Mucosa of descending colon (tissue), 3 donors: ENCODE results near the gene TSGA10. TPM values are rescaled to one million over a fixed set of nuclear protein-coding genes. Genes with fewer than 3 reads are reported as not detected.
A peak's percentile ranks its signal among the peaks of the same experiment; 100 is the strongest.
"Not testable (repeated sequence)": the region's sequence is repeated elsewhere in the genome, so short reads cannot be mapped to it uniquely, and the experiment has no call there.

Experiments
- ATAC-seq: fragments of 200-7000 bp; cut with Tn5 transposase; one replicate; pipeline ENCODE4 v1.9.1; 2020; ENCODE audit warnings: mild to moderate bottlenecking, moderate library complexity
- DNase-seq, 3 donors: peaks; one replicate each; pipeline ENCODE4 v3.0.0-alpha.2; 2020
- H3K36me3 ChIP-seq: fragments of 200-600 bp; one replicate; pipeline ENCODE4 v1.8.0; 2021; ENCODE audit warnings: low read depth, mild to moderate bottlenecking
- H3K4me1 ChIP-seq: fragments of 200-600 bp; one replicate; pipeline ENCODE4 v1.8.0; 2021; ENCODE audit warnings: low read depth, mild to moderate bottlenecking
- H3K4me3 ChIP-seq: fragments of 200-600 bp; one replicate; pipeline ENCODE4 v1.8.0; 2021; ENCODE audit warnings: mild to moderate bottlenecking
- H3K9me3 ChIP-seq: fragments of 200-600 bp; one replicate; pipeline ENCODE4 v1.8.0; 2021; ENCODE audit warnings: mild to moderate bottlenecking
- CTCF ChIP-seq: fragments of 200-600 bp; IDR thresholded peaks from one replicate; pipeline ENCODE4 v1.8.0; 2022; ENCODE audit warnings: antibody characterized with exemption, mild to moderate bottlenecking
- intact Hi-C, 2 donors: fragments of 100-400 bp; cut with DNase I in 1 of 2; cut with micrococcal nuclease in 1 of 2; formaldehyde crosslinking; loops; one replicate each; pipeline versions ENCODE4 v1.11.0 to v1.11.1; 2022; cut with DNase I, micrococcal nuclease
- long read RNA-seq, 2 donors: library from polyadenylated mRNA; unstranded; transcript quantifications; one replicate each; pipeline ENCODE4 v2.0.0, GENCODE V29; 2019 to 2021
- total RNA-seq, 3 donors: library from RNA; stranded (reverse); fragmentation: NEBNext Ultra II Directional in 2 of 3; extraction: Animal tissue kit (Norgen Biotek cat#: 25700) in 2 of 3; gene quantifications; one replicate each; pipeline versions ENCODE4 v1.2.1 to v1.2.4, GENCODE V29; 2021 to 2023
- donor health status: DM: no; HTN: no; CAD: no; lungs with moderate emphysema.
- donor health status: DM: no; HTN: no; CAD: no.
- donor health status: DM: no; HTN: yes; CAD: no.

Gene TSGA10
- total RNA-seq, result 1 to 10 TPM; 6.6 to 8.8 (median 7.8) TPM
- long read RNA-seq, donor 1, partial matches to known transcripts, result 0 of 2 reads
- long read RNA-seq, donor 1, other reads (novel, unspliced or antisense), result 2 of 2 reads
- long read RNA-seq, donor 2, partial matches to known transcripts, result 1 of 7 reads
- long read RNA-seq, donor 2, other reads (novel, unspliced or antisense), result 5 of 7 reads

DNA sequence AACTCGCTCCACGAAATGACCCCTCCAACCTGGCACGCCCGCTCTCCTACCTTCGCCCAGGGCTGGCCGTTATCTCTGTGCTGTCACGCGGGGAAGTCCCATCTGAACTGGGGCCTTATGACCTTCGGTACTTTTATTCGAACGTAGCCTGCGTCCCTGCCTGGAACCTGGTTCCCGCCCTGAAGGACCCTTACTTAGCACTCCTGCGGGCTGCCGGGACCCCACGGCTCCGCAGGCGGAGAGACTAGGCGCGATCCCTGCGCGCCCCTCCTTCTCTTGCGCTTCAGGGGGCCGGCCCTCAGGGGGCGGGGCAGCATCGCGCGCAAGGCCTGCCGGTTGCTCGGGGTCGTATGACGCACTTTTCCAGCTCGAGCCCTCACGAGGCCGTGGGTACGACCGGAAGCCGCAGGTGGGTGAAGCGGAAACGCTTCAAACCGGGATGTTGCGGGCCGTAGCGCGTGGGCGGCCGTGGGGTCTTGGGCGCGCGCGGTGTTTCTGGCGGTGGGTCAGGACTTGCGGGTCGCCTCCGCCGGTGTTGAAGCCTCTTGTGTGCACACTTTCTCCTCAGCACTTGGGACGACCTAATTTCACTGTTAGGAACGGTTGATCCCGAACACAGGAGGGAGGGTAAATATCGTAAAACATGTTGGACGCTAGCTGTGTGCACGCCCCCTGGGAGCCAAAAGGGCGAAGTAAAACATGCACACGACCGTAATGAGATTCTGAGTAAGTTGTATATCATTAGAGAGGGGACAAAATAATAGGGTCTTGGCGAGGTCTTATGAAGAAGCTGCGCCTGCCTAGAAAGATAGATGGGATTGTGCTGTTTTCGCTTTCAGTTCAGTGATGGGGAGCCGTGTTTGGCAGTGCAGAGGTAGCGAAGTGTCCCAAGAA lies at the start of gene TSGA10, which contains the start of gene LIPT1:
Gene TSGA10, minus strand, starts transcription at position 300 of the 894 bp plus-strand sequence. CDS start 45,503 bp downstream, outside the sequence.
Gene LIPT1, plus strand, starts transcription at position 325 of the 894 bp plus-strand sequence. CDS start 6,991 bp downstream, outside the sequence.
- DNase-seq (peak; percentile 93 to 97 (median 93)), ATAC-seq (peak; percentile 99)
- H3K4me1 ChIP-seq, result peaks cover 13% of the 10 kb centered on the region
- no peaks in the 10 kb centered on the region for H3K9me3 ChIP-seq
- no peaks in the 10 kb centered on the region for H3K36me3 ChIP-seq
- peak within 1 kb of the TSS; percentile 38 for H3K4me3 ChIP-seq
- TF ChIP-seq CTCF, result no peak
- intact Hi-C loops, result no loop called here

- no peak overlapping the region for H3K4me3 ChIP-seq
- no peaks in the 10 kb centered on the region for H3K36me3 ChIP-seq
- H3K9me3 ChIP-seq, result peaks cover 10% of the 10 kb centered on the region
- intact Hi-C loops, result no loop called here
- no peak for ATAC-seq
- no peak for DNase-seq
- no peaks in the 10 kb centered on the region for H3K4me1 ChIP-seq
- TF ChIP-seq CTCF, result no peak
Measured at GRCh38 chr2:99201959-99202678, 47.4 kb upstream of the TSGA10 start.

DNA sequence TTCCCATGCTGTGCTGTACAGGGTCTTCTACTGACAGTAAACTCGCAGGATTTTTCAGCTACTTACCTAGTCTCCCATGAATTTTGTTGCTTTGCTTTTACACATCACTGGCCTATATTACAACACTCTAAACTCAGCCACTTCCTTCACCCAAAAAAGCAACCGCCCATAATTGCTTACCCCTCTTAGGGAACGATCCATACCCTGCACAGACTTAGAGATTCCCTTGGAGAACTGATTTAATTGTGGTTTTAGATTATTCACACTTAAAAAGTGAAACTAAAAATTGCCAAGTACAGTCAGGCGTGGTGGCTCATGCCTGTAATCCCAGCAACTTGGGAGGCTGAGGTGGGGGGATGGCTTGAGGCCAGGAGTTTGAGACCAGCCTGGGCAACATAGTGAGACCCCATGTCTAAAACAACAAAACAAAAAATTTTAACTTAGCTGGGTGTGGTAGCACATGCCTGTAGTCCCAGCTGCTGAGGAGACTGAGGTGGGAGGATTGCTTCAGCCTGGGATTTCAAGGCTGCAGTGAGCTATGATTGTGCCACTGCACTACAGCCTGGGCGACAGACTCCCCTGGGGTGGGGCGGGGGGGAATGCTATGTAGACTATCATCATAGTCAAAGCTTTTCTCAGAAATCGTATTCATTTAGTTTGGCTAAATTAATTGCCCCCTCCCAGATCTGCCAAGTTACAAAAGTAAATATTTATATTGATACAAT lies 45.5 kb upstream of the TSGA10 start:
- DNase-seq (no peak), ATAC-seq (no peak)
- no peak for TF ChIP-seq CTCF
- Histone ChIP-seq H3K4me1 (no peaks in the 10 kb centered on the region), H3K4me3 (no peak overlapping the region), H3K9me3 (peaks cover 3% of the 10 kb centered on the region), H3K36me3 (peaks cover 6% of the 10 kb centered on the region)
- intact Hi-C loops, result no loop called here

DNA sequence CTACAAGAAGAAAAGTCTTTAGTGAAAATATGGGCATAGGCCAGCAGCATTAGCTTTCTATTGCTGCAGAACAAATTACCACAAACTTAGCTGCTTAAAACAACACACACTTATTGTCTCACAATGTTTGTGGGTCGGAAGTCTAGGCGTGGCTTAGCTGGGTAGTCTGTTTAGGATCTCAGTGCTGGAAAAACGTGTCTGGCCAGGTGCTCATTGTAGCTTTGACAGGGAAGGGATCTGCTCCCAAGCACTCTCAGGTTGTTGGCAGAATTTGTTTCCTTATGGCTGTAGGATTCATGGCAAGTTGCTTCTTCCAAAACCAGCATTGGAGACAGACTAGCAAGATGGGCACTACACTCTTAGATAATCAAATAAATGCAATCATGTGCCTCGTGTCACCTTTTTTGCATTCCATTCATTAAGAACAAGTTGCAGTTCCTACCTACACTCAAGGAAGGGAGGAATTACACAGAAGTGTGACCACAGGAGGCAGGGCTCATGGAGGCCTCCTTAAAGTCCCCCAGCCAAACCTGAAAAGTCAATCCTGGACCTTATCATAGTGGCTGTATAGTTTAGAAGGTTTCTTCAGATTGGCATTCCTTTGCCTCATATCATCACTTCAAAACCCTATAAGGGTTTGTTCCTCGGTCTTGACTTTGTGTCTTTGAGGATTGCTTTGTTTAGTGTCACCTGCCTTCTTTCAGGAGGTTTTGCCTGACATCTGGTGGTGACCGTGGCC lies 43.5 kb upstream of the TSGA10 start:
- no peak overlapping the region for H3K4me3 ChIP-seq
- peak; percentile 72 for ATAC-seq
- no peak for TF ChIP-seq CTCF
- no peaks in the 10 kb centered on the region for H3K4me1 ChIP-seq
- intact Hi-C loops, result no loop called here
- H3K9me3 ChIP-seq, result no peaks in the 10 kb centered on the region
- H3K36me3 ChIP-seq, result peaks cover 6% of the 10 kb centered on the region
- peak in 1 of 3 donors; percentile 58 for DNase-seq

DNA sequence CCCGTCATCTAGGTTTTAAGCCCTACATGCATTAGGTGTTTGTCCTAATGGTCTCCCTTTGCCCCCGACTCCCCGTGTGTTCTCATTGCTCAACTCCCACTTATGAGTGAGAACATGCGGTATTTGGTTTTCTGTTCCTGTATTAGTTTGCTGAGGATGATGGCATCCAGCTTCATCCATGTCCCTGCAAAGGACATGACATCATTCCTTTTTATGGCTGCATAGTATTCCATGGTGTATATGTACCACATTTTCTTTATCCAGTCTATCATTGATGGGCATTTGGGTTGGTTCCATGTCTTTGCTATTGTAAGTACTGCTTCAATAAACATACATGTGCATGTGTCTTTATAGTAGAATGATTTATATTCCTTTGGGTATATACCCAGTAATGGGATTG lies 37.6 kb upstream of the TSGA10 start:
- H3K4me3 ChIP-seq, ATAC-seq, DNase-seq, intact Hi-C loops, H3K4me1 ChIP-seq, H3K9me3 ChIP-seq, H3K36me3 ChIP-seq: not testable (repeated sequence)
